Gastrocnemius medialis (tissue), 4 donors: ENCODE data around the gene LILRB2.
"Not testable (repeated sequence)": the region's sequence is repeated elsewhere in the genome, so short reads cannot be mapped to it uniquely, and the experiment has no call there.

Experiments
- CTCF ChIP-seq, 5 experiments: fragments of 450-650 bp in 3 of 5; fragments of 200-600 bp in 2 of 5; sonication (generic) in 2 of 5; IDR thresholded peaks in 4 of 5; conservative IDR thresholded peaks in 1 of 5; 1 replicate in 4 of 5; 2 replicates in 1 of 5; pipeline ENCODE4 v1.5.1; 2016 to 2019; ENCODE audit warnings: antibody characterized with exemption in 5 of 5, mild to moderate bottlenecking in 3 of 5, moderate library complexity in 3 of 5
- POLR2A ChIP-seq, 2 donors: fragments of 450-650 bp; IDR thresholded peaks; one replicate each; pipeline ENCODE4 v1.6.1; 2017; ENCODE audit warnings: antibody characterized with exemption in 2 of 2, mild to moderate bottlenecking in 2 of 2, moderate library complexity in 2 of 2

- not testable (repeated sequence) for TF ChIP-seq CTCF (IDR thresholded peaks at IDR 0.05 in 4 of 5, conservative IDR thresholded peaks at IDR 0.05 in 1 of 5); POLR2A (IDR thresholded peaks at IDR 0.05)
Observed at GRCh38 chr19:54286283-54286682, 5.4 kb upstream of the LILRB2 start.
